Breast epithelium (tissue), 4 donors: Measurements from ENCODE around the gene ATXN10. TPM values are rescaled to one million over a fixed set of nuclear protein-coding genes. Genes with fewer than 3 reads are reported as not detected.

ENCODE experiments used
- DNase-seq, 2 donors: peaks; one replicate each; pipeline ENCODE4 v3.0.0-alpha.2; 2019; ENCODE audit warnings: low spot score in 2 of 2
- H3K27ac ChIP-seq, 2 donors: fragments of 200-600 bp; sonication (generic) in 1 of 2; one replicate each; pipeline ENCODE4 v1.5.1; 2016 to 2019; ENCODE audit warnings: mild to moderate bottlenecking in 1 of 2
- H3K27me3 ChIP-seq, 2 donors: fragments of 200-600 bp; sonication (generic) in 1 of 2; one replicate each; pipeline versions ENCODE4 v1.5.1 to v1.6.0; 2017 to 2019; ENCODE audit warnings: control low read depth in 1 of 2, mild to moderate bottlenecking in 1 of 2
- H3K36me3 ChIP-seq: fragments of 200-600 bp; one replicate; pipeline ENCODE4 v1.5.1; 2019
- H3K4me1 ChIP-seq, 2 donors: fragments of 200-600 bp; sonication (generic); one replicate each; pipeline ENCODE4 v1.5.1; 2016 to 2019; ENCODE audit warnings: control low read depth in 1 of 2
- H3K4me3 ChIP-seq, 3 donors: fragments of 200-600 bp; sonication (generic); 1 replicate in 2 of 3; 2 replicates in 1 of 3; pipeline ENCODE4 v1.5.1; 2016 to 2019; ENCODE audit warnings: mild to moderate bottlenecking in 3 of 3, moderate library complexity in 2 of 3
- H3K9me3 ChIP-seq, 2 donors: fragments of 200-600 bp; sonication (generic) in 1 of 2; one replicate each; pipeline ENCODE4 v1.5.1; 2016 to 2019; ENCODE audit warnings: control low read depth in 1 of 2
- CTCF ChIP-seq, 3 donors: fragments of 450-650 bp; IDR thresholded peaks; one replicate each; pipeline ENCODE4 v1.5.1; 2016 to 2017; ENCODE audit warnings: antibody characterized with exemption in 3 of 3, mild to moderate bottlenecking in 3 of 3, moderate library complexity in 3 of 3
- POLR2A ChIP-seq: fragments of 450-650 bp; IDR thresholded peaks from one replicate; pipeline ENCODE4 v1.6.1; 2016; ENCODE audit warnings: antibody characterized with exemption, mild to moderate bottlenecking, moderate library complexity
- POLR2AphosphoS5 ChIP-seq, 3 donors: sonication (generic); formaldehyde crosslinking; IDR thresholded peaks; one replicate each; pipeline ENCODE4 v1.6.1; 2017; ENCODE audit warnings: antibody characterized with exemption in 3 of 3
- intact Hi-C: fragments of 100-400 bp; cut with DNase I; formaldehyde crosslinking; loops from one replicate; pipeline ENCODE4 v1.15.1; 2023; ENCODE audit warnings: low total_unique reads
- total RNA-seq, 3 donors: library from RNA; depleted of rRNA; stranded (reverse); fragments of >200 nt; gene quantifications; one replicate each; pipeline ENCODE4 v1.1.0, GENCODE V29; 2016

The ATXN10 gene
- total RNA-seq, 3 donors from 2014 or later = 78.6 to 145 (median 138) TPM

GRCh38 chr22:45888221-45889092, 216.8 kb downstream of the ATXN10 start:
- intact Hi-C loops = no loop called here
- TF ChIP-seq POLR2AphosphoS5 (IDR thresholded peaks at IDR 0.05) (no peak), CTCF (IDR thresholded peaks at IDR 0.05) (no peak), POLR2A (no peak)
- peak overlapping the region in 1 of 2 donors; percentile 48 for H3K27ac ChIP-seq
- no peak overlapping the region for H3K4me3 ChIP-seq
- no peaks in the 10 kb centered on the region for H3K36me3 ChIP-seq
- no peaks in the 10 kb centered on the region for H3K4me1 ChIP-seq
- peaks cover 0 to 13% of the 10 kb centered on the region in 2 donors for H3K27me3 ChIP-seq
- no peaks in the 10 kb centered on the region for H3K9me3 ChIP-seq
- no peak for DNase-seq

GRCh38 chr22:45889093-45889538, 217.5 kb downstream of the ATXN10 start:
- H3K27ac ChIP-seq = no peak overlapping the region
- H3K4me3 ChIP-seq = no peak overlapping the region
- H3K4me1 ChIP-seq = no peaks in the 10 kb centered on the region
- H3K9me3 ChIP-seq = no peaks in the 10 kb centered on the region
- DNase-seq = no peak
- no peak for TF ChIP-seq CTCF (IDR thresholded peaks at IDR 0.05)
- no peak for TF ChIP-seq POLR2AphosphoS5 (IDR thresholded peaks at IDR 0.05)
- H3K36me3 ChIP-seq = no peaks in the 10 kb centered on the region
- H3K27me3 ChIP-seq = peaks cover 0 to 13% of the 10 kb centered on the region in 2 donors
- intact Hi-C loops = no loop called here

- intact Hi-C loops = no loop called here
- Histone ChIP-seq H3K27ac (no peak overlapping the region), H3K36me3 (no peaks in the 10 kb centered on the region), H3K4me3 (peak overlapping the region in 1 of 3 donors; percentile 22), H3K9me3 (no peaks in the 10 kb centered on the region), H3K4me1 (no peaks in the 10 kb centered on the region), H3K27me3 (peaks cover 0 to 13% of the 10 kb centered on the region in 2 donors)
- no peak for DNase-seq
- TF ChIP-seq POLR2A = no peak
- no peak for TF ChIP-seq CTCF (IDR thresholded peaks at IDR 0.05)
- TF ChIP-seq POLR2AphosphoS5 (IDR thresholded peaks at IDR 0.05) = no peak
These were observed 218.1 kb downstream of the ATXN10 start for GRCh38 chr22:45889539-45890350.

GRCh38 chr22:45890351-45890635, 218.7 kb downstream of the ATXN10 start:
- peaks cover 0 to 13% of the 10 kb centered on the region in 2 donors for H3K27me3 ChIP-seq
- no peak overlapping the region for H3K27ac ChIP-seq
- no peak overlapping the region for H3K4me3 ChIP-seq
- no peak for TF ChIP-seq POLR2AphosphoS5 (IDR thresholded peaks at IDR 0.05)
- TF ChIP-seq CTCF (IDR thresholded peaks at IDR 0.05) = no peak
- no peak for TF ChIP-seq POLR2A
- intact Hi-C loops = no loop called here
- no peaks in the 10 kb centered on the region for H3K4me1 ChIP-seq
- no peaks in the 10 kb centered on the region for H3K9me3 ChIP-seq
- no peak for DNase-seq
- no peaks in the 10 kb centered on the region for H3K36me3 ChIP-seq

GRCh38 chr22:45891021-45891421, 219.4 kb downstream of the ATXN10 start:
- Histone ChIP-seq H3K9me3 (no peaks in the 10 kb centered on the region), H3K27me3 (peaks cover 0 to 13% of the 10 kb centered on the region in 2 donors), H3K4me3 (no peak overlapping the region), H3K36me3 (no peaks in the 10 kb centered on the region), H3K4me1 (peaks cover 0 to under 1% of the 10 kb centered on the region in 2 donors), H3K27ac (no peak overlapping the region)
- intact Hi-C loops = no loop called here
- TF ChIP-seq POLR2A = no peak
- TF ChIP-seq POLR2AphosphoS5 (IDR thresholded peaks at IDR 0.05) = no peak
- TF ChIP-seq CTCF (IDR thresholded peaks at IDR 0.05) = no peak
- DNase-seq = no peak
